BJ (cell line): ENCODE measurements around the gene CNTN5. TPM values are rescaled to one million over a fixed set of nuclear protein-coding genes. Genes with fewer than 3 reads are reported as not detected.

Experiments
- CTCF ChIA-PET: fragments of 350-600 bp; formaldehyde crosslinking; extraction: SDS; loops from one replicate; lab custom pipeline; 2021; ENCODE audit warnings: antibody characterized with exemption, inconsistent platforms; lab: Yijun Ruan, JAX
- POLR2A ChIA-PET: fragments of 300-600 bp; sonication (Branson Sonifier 250); formaldehyde crosslinking; extraction: SDS; loops from one replicate; lab custom pipeline; 2021; ENCODE audit warnings: antibody characterized with exemption; lab: Charles Lee
- DNase-seq: peaks from one replicate; pipeline ENCODE4 v3.0.0-alpha.2; 2011; ENCODE audit warnings: low read depth
- H3K27me3 ChIP-seq: 2 replicates; pipeline ENCODE4 v1.6.0; 2011; ENCODE audit warnings: low read length; ENCODE audit not compliant: control insufficient read depth, insufficient read depth
- H3K36me3 ChIP-seq: 2 replicates; pipeline ENCODE4 v1.5.1; 2011; ENCODE audit warnings: low read length; ENCODE audit not compliant: control insufficient read depth, insufficient read depth
- H3K4me3 ChIP-seq: 2 replicates; pipeline ENCODE4 v1.5.1; 2011; ENCODE audit warnings: low read depth, mild to moderate bottlenecking, control low read depth, low read length
- CTCF ChIP-seq: IDR thresholded peaks from 2 replicates; pipeline ENCODE4 v1.5.1; 2011; ENCODE audit warnings: low read depth, mild to moderate bottlenecking, control low read depth, inconsistent platforms, low read length, moderate library complexity; ENCODE audit not compliant: insufficient read depth
- polyA plus RNA-seq: library from polyadenylated mRNA; depleted of rRNA; stranded (reverse); fragments of >200 nt; gene quantifications from 2 replicates; pipeline ENCODE4 v1.2.3, GENCODE V29; 2011

Gene CNTN5
- polyA plus RNA-seq, 1 experiment: not detected

GRCh38 chr11:100308202-100308601, 1287.5 kb downstream of the CNTN5 start:
- ChIA-PET POLR2A (no interaction called here), CTCF (no interaction called here)
- no peaks in the 10 kb centered on the region for H3K36me3 ChIP-seq
- no peak for TF ChIP-seq CTCF
- H3K27me3 ChIP-seq: no peaks in the 10 kb centered on the region
- DNase-seq: no peak
- no peak overlapping the region for H3K4me3 ChIP-seq

- ChIA-PET POLR2A (no interaction called here), CTCF (no interaction called here)
- no peak for DNase-seq
Observed at GRCh38 chr11:100315946-100316345, 1295.2 kb downstream of the CNTN5 start.

GRCh38 chr11:100316952-100317351, 1296.2 kb downstream of the CNTN5 start:
- no peak overlapping the region for H3K4me3 ChIP-seq
- POLR2A ChIA-PET: interaction anchor here (0.6 kb wide), 1 partner anchor 11 kb away, joined by 6 read pairs; no protein-coding TSS in a partner anchor
- DNase-seq: no peak
- TF ChIP-seq CTCF: no peak
- CTCF ChIA-PET: no interaction called here
- no peaks in the 10 kb centered on the region for H3K36me3 ChIP-seq
- no peaks in the 10 kb centered on the region for H3K27me3 ChIP-seq

More at GRCh38 chr11:100315946-100316345, 1295.2 kb downstream of the CNTN5 start:
- no peak for TF ChIP-seq CTCF
- Histone ChIP-seq H3K4me3 (no peak overlapping the region), H3K36me3 (no peaks in the 10 kb centered on the region), H3K27me3 (no peaks in the 10 kb centered on the region)

- Histone ChIP-seq H3K27me3 (no peaks in the 10 kb centered on the region), H3K4me3 (no peak overlapping the region), H3K36me3 (no peaks in the 10 kb centered on the region)
- ChIA-PET POLR2A (no interaction called here), CTCF (no interaction called here)
- no peak for TF ChIP-seq CTCF
- no peak for DNase-seq
Observed at GRCh38 chr11:100319691-100320090, 1298.9 kb downstream of the CNTN5 start.

- Histone ChIP-seq H3K36me3 (no peaks in the 10 kb centered on the region), H3K4me3 (no peak overlapping the region), H3K27me3 (no peaks in the 10 kb centered on the region)
- POLR2A ChIA-PET: no interaction called here
- TF ChIP-seq CTCF: no peak
- CTCF ChIA-PET: interaction anchor here (1.1 kb wide), 1 partner anchor 10 kb away, joined by 3 read pairs; no protein-coding TSS in a partner anchor
- DNase-seq: no peak
Observed at GRCh38 chr11:100328626-100329340, 1308.0 kb downstream of the CNTN5 start.
